DMS114 treated with DMSO at 0.1 percent for 48 hours (cell line): Measurements from ENCODE around the gene FADS2.

Source experiments
- DNase-seq: peaks from one replicate; lab custom pipeline; 2025; ENCODE audit not compliant: unreplicated experiment; lab: John Stamatoyannopoulos, UW

The FADS2 gene

DNA sequence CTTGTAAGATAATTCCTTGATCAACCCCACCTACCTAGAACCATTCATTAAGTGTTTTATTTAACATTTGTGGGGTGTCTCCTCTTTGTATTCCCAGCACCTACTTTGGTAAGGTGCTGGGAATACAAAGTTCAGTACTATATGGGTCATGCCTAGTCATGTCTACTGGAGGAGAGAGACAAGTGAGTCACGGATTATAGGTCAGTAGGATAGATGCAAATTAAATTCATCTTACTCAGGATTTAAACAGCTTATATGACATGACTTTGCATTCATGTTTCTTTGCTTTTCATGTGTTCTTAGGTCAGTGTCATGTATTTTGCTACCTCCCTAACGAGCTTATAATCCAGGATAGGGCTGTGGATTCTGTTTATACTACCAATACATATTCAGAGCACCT lies 7.9 kb upstream of the FADS2 start:
- no peak for DNase-seq

DNA sequence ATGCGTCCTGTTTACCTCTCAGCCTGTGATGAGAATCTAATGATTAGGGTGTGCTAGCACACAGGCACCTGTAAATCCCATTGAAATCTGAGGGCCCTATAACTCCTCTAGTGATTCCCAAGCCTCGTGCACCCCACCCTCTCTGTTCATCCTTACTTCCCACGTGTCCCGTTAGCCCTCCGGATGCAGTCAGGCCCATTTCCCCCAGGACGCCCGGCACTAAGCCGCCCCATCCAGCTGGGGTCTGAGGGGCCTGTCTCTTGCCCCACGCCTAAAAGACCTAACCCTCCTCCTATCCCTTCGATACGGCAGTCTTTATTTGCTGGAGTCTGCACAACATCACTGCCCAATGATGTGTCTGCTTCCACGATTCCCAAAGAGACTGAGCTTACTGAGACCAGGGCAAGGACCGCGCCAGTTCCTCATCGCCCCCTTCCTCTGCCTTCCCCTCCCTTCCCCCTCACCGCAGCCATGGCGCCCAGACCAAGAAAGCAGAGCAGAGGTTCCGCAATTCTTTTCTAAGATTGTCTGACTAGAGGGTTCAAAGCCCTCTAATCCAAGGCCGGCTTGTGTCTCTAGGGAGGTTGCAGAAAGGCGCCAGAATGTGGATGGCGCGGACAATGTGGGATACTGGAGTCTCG lies 1.1 kb upstream of the FADS2 start:
- DNase-seq: no peak

DNA sequence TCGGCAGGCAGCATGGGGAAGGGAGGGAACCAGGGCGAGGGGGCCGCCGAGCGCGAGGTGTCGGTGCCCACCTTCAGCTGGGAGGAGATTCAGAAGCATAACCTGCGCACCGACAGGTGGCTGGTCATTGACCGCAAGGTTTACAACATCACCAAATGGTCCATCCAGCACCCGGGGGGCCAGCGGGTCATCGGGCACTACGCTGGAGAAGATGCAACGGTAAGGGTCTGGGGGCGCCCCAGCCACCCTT lies 204 bp downstream of the FADS2 start:
- no peak for DNase-seq

DNA sequence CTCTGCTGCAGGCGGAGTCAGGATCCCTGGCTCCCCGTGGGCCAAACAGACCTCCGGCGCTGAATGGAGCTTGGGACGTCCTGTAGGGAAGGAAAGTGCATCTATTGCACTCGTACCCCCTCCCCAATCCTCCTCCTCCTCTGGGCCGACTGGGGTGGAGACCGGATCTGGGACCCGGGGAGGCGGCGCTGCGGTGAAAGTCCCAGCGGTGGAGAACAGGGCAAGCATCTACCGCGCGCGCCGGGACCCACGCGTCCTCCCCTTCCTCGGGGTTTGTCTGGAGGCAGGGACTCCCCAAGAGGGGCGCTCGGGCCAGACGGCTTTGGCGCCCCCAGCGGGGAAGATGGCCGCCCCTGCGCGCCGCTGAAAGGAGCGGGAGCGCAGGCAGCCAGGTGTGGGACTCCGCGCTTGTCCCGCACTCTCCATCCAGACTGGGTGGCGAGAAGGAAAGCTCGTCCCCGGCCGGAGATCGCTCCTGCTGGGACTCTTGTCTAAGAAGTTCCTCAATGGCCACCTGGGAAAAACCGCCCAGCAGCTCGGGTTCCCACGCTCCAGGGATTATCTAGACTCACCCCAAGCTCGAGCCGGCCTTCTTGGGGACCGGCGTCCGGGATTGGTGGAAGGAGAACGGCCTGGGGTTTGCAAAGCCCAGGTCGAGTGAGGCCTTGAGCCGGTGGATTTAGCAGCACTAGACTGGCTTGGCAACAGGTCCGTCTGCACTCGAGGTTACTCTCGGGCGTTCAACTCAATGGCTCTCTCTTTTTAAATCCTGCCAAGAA lies 718 bp downstream of the FADS2 start:
- DNase-seq: no peak

DNA sequence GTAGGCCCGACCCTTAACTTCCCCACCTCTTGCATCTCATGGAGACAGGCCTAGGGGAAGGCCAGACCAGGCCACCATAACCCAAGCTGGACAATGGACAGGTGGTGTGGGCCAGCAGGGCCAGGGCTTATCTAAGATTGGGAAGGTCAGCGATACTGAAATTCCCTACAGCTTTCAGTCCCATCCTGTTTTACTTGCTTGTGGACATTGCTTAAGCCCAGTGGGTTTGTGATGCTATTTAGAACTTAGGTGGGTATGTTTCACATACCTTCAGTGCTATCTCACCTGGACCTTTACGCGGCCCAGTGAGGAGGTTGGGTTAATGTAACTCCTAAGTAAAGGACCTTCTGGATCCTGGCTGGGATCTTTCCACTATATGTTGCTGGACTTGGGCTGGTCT lies 1.7 kb downstream of the FADS2 start:
- DNase-seq: no peak

DNA sequence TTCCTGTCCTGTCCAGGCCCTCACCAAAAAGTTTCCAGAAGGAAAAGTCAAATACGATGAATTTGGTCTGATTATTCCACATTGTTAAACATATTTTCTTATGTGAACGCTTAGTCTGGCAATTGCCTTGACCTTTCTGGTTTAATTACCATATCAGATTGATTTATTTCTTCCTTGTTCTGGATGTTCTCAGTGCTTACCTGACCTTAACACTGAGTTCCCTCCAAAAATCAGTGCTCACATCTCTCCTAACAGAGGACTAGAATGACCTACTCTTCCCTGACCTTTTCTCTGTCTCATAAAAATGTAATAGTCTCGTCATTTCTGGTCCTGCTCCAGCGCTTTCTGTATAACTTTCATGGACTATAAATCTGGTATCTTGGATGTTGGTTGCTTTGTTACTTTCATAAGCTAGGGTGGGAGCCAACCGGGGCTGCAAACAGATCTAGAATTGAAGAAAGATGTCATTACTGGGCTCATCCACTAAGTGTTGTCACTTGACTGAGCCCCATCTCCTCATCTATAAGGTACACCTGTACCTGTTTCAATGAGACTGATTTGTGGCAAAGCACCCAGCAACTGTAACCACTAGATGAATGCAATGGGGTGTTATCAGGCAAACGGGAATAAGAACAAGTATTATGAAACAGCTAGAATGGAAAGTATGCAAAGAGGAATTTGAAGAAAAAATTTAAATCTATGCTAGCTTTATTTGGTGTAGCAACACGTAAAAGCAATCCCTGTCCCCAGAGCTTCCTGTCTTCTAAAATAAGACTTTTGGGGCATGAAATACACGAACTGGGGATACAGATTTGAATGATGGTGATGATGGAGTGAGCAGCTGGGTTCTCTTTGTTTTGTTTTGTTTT lies 2.4 kb downstream of the FADS2 start:
- no peak for DNase-seq

DNA sequence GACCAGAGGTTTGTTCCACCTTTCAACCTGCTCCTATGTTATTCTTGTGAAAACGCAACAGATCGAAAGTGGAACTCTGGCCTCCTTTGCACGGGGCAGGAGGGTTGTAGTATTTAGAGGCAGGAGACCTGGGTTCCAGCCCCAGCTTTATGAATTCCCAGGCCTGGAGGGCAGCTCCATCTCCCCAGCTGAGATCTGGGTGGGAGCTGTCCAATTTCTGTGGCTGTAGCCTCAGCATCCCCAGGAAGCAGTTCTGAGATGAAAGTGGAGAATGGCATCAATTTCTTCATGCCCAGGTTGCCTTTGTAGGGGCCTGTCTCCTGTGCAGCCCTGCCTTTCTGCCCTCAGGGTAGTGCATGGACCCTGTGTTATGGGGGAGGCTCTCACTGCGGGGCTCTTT lies 4.1 kb downstream of the FADS2 start:
- no peak for DNase-seq

DNA sequence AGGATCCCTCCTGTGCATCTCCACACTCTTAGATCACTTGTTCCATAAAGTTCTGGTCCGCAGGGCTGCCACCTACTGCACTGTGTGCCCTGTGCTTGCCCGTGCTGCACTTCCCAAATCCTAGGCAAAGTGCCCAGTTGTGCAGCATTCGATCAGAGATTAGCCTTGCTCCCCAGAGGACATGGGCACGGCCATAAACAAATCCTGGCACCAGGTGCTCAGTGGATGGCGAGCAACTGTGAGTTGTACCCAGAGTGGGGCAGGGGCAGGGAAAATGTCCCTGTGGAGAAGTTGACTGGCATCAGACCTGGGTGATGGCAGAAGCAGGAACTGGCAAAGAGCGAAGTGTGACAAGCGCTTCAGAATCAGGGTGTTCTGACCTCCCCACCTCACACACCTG lies 4.7 kb downstream of the FADS2 start:
- DNase-seq: no peak

DNA sequence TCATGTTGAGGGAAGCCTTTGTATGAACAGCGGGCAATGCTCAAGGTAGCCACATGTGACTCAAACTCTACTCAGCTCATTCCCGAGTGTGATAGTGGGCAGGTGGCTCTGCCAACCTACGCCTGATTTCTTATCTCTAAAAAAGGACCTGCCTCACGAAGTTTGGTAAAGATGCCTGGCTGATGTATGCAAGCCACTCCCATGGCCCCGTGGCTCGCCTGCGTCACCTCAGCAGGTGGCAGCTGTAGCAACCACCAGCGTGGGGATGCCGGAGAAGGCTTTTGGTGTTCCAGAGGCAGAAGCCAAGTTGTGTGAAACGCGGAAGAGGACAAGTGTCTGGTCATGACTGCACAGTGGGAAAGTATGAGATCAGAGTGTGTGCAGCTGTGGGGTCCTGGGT lies 5.4 kb downstream of the FADS2 start:
- no peak for DNase-seq

DNA sequence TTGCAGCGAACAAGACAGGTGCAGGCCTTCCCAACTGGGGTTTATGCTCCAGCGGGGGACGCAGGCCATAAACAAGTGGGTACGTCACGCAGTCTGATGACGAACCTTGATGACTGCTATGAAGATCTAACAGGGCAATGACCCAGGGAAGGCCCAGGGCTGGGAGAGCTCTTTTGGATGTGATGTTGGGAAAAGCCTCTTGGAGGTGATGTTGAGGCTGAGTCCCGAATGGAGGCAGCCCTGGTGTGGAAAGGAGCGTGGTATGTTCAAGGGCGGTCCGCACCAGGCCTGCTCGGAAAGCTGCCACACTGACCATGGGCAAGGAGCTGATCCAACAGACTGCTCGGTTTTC lies 5.8 kb downstream of the FADS2 start:
- DNase-seq: no peak

DNA sequence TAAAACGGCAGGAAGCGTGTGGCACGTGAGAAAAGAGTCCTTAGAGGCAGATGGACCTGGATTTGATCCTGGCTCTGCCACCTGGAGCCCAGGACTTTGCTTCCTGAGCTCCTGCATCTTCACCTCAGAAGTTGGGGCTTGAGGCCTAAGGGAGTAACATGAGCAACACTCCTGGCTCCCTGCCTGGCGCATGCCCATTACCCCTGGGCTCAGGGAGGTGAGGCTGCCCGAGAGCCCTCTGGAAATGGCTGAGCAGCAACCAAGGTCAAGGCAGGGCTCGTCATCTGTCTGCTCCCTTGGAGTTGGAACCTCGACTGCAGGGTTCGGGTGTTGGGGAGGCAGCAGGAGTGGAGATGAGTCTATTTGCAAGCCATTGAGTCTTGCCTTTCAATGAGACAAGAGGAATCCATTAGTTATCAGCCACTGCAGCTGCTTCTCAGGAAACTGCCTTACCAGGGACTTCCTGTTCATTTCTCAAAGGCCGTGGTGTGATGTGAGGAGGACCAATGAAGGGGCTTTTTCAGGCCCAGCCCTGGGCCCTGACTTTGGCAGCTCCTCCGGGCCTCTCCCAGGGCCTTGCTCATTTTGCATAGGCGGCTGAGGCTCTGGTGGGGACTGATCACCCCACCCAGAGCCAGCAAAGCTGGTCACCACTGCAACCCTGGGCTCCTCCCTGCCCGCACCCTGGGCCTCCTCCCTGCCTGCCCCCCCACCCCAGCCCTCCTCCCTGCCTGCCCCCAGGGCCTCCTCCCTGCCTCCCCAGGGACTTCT lies 6.4 kb downstream of the FADS2 start:
- no peak for DNase-seq

DNA sequence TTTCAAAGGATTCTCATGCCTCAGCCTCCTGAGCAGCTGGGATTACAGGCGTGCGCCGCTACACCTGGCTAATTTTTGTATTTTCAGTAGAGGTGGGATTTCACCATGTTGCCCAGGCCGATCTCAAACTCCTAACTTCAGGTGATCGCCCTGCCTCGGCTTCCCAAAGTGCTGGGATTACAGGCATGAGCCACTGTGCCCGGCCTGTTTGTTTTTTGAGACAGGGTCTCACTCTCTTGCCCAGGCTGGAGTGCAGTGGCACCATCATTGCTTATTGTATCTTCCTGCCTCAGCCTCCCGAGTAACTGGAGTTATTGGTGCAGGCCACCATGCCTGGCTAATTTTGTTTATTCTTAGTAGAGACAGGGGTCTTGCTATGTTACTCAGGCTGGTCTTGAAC lies 8.1 kb downstream of the FADS2 start:
- no peak for DNase-seq

DNA sequence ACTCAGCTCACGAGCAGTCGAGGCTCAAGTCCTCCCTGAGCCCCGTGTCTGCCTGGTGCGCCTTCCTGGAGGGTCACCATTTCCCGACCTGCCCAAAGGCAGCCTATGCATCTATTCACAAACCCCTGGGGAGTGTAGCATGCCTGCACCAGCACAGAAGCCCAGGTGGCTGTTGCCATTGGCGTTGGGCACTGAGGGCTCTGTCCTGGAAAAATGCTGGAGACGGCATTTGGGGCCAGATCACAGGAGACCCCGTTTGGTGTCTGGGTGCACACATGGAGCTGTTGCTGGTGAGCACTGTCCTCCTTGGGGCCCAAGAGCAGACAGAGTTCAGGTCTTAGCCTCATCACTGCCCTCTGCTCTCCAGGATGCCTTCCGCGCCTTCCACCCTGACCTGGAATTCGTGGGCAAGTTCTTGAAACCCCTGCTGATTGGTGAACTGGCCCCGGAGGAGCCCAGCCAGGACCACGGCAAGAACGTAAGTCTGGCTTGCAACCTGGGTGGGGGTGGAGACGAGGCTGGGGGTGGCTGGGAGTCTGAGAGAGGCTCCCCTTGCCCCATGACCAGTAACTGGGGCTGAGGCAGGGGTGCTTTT lies 9.4 kb downstream of the FADS2 start:
- no peak for DNase-seq

DNA sequence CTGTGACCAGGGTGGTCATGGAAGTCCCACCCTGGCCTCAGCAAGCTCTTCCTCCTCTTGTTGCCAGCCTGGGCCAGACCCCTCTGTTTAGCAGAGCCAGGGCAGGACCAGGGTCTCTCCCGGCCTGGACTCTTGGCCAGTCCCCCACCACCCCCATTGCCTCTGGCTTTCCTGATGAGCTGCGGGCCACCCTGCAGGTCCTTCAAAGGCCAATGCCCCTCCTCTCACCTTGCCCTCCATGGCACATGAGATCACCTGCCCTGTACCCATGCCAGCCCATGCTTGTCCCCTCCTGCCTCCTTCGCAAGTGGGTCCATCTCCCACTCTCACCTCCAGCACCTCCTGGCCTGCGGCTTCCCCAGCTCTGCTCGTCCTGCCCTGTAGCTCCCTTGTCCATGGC lies 10.4 kb downstream of the FADS2 start:
- DNase-seq: no peak

DNA sequence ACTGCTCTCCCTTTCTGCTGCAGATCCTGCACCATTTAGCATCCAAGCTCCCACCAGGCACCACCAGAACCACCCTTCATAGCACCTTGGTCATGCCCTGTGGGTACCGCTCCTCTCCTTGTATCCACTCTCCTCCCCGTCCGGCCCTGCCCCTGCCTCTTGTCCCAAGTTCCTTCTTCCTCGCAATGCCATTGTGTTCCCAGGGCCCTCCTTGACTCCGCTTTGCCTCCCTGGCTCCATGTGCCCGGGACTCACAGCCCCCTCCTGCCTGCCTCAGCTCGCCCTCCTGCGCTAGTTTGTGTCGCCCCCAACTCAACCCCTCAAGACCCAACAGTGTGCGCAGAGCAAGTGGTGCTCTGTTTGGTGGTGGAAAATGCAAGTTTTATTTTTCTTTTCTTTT lies 10.8 kb downstream of the FADS2 start:
- DNase-seq: no peak

DNA sequence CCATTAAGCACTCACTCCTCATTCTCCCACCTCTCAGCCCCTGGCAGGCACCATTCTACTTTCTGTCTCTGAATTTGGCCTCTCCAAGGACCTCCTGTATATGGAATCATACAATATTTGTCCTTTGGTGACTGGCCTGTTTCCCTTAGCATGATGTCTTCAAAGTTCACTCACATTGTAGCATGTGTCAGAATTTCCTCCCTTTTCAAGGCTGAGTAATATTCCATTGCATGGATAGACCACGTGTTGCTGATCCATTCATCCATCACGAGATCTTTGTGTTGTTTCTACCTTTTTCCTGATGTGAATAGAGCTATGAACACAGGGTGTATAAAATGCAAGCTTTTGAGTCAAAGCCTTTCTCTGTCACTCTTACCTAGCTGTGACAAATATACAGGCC lies 11.6 kb downstream of the FADS2 start:
- DNase-seq: no peak

DNA sequence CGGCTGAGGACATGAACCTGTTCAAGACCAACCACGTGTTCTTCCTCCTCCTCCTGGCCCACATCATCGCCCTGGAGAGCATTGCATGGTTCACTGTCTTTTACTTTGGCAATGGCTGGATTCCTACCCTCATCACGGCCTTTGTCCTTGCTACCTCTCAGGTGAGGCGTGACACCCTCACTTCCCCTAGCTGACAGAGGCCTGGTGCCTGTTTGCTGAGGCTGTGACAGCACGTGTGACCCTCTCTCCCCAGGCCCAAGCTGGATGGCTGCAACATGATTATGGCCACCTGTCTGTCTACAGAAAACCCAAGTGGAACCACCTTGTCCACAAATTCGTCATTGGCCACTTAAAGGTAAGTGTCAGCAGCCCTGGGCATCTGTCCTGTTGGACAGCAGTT lies 12.3 kb downstream of the FADS2 start:
- no peak for DNase-seq

DNA sequence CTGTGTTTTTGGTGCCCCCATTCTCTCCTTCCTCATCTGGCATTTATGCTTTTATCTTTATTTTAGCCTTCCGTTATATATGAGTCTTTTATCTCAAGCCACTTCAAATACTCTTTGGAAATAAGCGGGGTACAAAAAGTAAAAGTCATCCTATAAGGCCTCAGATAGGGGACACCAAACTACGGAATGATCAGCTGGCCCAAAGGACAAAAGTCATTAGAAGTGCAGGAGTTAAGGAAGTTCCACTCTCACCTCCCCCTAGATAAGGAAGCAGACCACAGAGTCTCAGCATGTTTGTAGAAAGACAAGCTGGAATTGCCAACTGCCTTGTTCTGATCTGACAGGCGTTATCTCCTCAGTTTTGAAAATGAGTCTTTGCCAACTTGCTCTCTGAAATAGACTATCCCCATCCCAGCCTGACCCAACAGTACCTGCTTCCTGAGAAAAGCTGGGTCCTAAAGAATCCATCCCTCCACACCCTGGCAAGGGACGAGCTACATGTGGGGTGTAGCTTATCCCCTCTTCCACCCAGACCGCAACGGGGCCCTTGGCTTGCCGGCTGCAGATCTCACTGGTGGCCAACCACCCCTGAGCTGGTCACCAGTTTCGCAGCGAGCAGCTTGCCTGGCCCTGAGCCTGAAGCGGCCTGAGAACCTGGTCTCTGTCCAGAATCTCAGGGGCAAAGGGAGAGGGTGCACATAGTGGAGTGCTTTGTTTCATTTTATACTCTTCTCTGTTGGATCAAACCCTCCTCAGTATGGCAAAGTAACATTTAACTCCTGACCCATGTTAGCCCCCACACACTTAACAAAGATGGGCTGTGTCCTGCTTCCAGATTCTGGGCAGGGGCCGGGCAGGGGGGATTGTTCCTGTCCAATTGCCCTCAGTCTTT lies 13.8 kb downstream of the FADS2 start:
- DNase-seq: no peak

DNA sequence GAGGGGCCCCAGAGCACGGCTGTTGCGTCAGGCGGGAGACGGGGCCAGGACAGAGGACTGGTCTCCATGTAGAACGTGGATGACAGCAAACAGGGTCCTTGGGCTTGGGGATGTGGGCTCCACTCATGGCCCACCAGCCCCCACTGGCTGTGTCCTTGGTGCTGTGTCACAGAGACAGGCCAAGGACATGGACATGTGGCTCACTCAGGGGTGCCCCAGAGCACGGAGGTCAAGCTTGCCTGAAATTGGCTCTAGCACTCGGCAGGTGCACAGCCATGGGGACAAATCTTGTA lies 14.4 kb downstream of the FADS2 start:
- DNase-seq: no peak

DNA sequence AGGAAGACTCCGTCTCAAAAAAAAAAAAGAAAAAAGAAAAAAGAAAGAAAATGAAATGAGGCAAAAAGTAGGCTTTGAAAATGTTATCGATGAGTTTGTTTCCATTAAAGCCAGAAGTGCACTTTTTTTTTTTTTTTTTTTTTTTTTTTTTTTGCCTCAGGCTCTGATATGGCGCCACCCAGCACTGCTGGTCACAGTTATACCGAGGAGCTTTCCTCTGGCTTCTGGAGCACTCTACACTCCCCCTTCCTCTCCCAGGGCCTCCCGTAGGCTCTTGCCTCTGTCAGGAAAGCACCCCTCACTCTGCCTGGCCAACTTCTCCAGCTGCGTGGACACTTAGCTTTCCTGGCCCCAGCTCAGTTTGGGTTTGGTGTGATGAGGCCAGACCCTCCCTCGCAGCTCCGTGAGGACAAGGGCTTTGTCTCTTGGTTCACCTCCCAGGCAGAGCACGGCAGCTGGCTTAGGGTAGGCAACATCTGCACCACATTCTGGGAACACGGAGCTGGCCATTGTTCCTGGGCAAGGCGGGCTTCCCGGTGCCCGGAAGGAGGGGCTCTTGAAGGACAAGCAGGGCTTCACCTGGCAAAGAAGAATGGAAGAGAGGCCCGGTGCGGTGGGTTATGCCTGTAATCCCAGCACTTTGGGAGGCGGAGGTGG lies 16.9 kb downstream of the FADS2 start:
- DNase-seq: no peak
